ENCODE results near the gene SYT8. TPM values are rescaled to one million over a fixed set of nuclear protein-coding genes. Genes with fewer than 3 reads are reported as not detected.

Gene SYT8
- polyA plus RNA-seq, 1 donor from 2014 or later = not detected

DNA sequence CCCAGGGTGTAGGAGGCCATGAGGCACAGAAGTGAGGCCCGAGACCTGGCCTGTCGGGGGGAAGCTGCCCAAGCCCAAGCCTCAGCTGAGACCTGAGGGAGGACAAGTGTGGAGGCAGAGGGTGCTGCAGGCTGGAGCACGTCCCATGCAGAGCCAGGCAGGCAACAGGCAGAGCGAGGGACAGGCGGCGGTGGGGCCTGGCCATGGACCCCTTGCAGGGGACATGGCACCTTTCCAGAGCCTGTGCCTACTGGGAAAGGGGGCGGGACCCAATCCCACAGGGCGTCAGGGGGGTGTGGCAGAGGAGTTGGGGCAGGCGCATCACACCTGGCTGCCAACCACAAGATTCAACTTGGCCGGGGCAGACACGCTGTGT is 8.3 kb downstream of the SYT8 start:
- Mint-ChIP-seq H3K4me1 (peaks cover 28 to 45% (median 41%) of the 10 kb centered on the region in 3 donors), H3K36me3 (no peaks in the 10 kb centered on the region), H3K9me3 (no peaks in the 10 kb centered on the region), H3K27ac (peak overlapping the region in 2 of 3 donors; percentile 7 to 28), H3K27me3 (peaks cover 4% of the 10 kb centered on the region), H3K4me3 (peak overlapping the region in 1 of 4 donors; percentile 60)

DNA sequence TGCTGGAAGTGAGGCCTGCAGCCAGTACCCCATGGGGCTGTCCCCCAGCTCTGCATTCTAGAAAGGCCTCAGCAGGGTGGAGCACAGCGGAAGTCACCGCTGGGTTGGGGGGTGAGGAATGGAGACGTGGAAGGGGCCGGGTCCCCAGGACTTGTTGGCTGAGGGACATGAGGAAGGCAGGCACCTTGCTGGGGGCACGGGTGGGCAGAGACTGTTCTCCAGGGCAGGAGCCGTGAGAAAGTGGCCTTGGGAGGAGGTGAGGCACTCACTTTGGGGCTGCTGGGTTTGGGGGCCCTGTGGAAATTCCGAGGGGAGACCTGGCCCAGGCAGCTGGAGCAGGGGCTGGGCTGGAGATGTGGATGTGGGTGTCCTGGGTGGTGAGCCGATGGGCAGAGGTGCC is 9.0 kb downstream of the SYT8 start:
- H3K9me3 Mint-ChIP-seq = no peaks in the 10 kb centered on the region
- H3K4me3 Mint-ChIP-seq = peak overlapping the region in 2 of 4 donors; percentile 11 to 72
- H3K36me3 Mint-ChIP-seq = no peaks in the 10 kb centered on the region
- H3K27me3 Mint-ChIP-seq = peaks cover 4% of the 10 kb centered on the region
- peak overlapping the region in 2 of 3 donors; percentile 7 to 28 for H3K27ac Mint-ChIP-seq
- peaks cover 28 to 49% (median 42%) of the 10 kb centered on the region in 3 donors for H3K4me1 Mint-ChIP-seq

DNA sequence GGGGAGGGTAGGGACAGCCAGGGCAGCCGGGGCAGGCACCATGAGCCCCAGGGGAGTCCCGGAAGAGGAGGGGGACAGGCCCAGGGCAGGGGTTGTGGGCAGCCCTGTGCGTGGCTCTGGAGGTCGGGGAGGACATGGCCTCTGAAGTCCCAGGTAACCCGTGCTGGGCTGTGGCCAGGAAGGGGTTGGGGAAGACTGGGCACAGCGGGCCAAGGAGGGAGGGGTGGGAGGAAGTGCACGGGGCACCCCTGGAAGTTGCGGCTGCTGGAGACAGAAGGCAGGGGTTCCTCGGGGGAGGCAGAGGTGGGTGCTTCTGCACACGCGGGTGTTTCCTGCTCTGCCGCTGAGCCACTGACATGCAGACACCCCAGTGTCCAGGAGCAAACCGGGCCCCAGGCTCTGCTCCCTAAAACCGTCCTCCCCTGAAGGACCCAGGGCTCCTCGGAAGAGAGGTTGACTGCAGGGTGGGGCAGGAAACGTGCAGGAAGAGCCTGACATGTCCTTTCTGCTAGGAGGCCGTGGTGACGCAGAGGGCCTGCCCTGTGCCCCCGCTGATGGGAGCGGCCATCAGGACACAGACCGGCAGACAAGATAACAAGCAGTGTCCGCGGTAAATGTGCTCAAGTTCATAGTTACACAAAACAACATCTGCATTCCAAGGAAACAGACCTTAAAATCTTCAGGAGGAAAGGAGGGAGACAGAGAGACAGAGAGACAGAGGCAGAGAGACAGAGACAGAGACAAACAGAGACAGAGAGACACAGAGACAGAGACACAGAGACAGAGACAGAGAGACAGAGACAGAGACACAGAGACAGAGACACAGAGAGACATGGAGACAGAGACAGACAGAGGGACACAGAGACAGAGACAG is 9.7 kb downstream of the SYT8 start:
- H3K36me3 Mint-ChIP-seq = no peaks in the 10 kb centered on the region
- H3K9me3 Mint-ChIP-seq = no peaks in the 10 kb centered on the region
- peaks cover 28 to 48% (median 47%) of the 10 kb centered on the region in 3 donors for H3K4me1 Mint-ChIP-seq
- peak overlapping the region; percentile 44 to 83 (median 69) for H3K4me3 Mint-ChIP-seq
- peaks cover 4% of the 10 kb centered on the region for H3K27me3 Mint-ChIP-seq
- H3K27ac Mint-ChIP-seq = peak overlapping the region; percentile 7 to 87 (median 55)

DNA sequence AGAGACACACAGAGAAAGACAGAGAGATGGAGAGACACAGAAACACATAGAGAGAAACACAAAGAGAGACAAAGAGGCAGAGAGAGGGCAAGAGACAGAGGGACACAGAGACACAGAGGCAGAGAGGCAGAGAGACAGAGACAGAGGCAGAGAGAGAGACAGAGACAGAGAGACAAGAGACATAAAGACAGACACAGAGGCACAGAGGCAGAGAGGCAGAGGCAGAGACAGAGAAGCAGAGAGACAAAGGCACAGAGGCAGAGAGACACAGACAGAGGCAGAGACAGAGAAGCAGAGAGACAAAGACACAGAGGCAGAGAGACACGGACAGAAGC is 10.3 kb downstream of the SYT8 start:
- Mint-ChIP-seq H3K4me3 (peak overlapping the region; percentile 44 to 83 (median 69)), H3K27me3 (peaks cover 4% of the 10 kb centered on the region), H3K36me3 (no peaks in the 10 kb centered on the region), H3K9me3 (no peaks in the 10 kb centered on the region), H3K4me1 (peaks cover 25 to 46% (median 45%) of the 10 kb centered on the region in 3 donors), H3K27ac (peak overlapping the region; percentile 7 to 87 (median 53))

DNA sequence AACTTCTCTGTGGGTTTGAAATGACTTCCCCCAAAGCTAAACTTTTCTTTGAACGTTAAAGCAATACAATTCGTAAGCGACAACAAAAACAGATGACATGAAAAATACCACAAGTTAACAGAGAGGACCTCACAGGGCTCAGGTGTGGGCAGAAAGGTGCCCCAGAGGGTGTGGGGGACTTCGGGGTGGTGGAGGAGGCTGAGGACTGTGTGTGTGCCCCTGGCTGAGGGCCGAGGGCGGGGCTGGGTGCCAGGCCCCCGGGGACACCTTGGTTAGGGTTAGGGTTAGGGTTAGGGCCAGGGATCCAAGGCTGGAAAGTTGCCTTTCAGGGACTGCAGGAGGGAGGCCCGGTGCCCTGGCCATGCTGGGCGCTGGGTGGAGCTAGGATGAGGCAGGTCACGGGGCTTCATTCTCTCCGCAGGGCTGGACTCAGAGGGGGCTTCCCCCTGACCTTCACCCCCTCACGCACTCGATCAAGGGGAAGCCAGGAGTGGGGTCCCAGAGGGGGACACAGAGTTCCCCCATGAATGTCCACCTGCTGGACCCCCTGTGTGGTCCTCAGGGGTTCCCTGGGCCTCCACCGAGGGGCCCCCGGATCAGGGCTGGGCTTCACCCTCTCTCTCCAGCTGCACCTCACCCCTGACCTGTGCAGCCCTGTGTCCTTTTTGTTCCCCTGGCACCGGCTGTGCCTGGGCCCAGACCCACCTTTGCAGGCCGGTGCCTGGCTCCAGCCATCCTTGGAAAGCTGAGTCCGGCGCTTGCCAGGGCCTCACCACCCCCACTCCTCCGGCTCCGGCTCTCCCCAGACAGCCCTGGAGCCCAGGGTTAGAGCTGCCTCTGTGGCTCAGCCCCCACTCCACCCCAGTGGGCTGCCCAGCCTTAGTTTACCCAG is 11.0 kb downstream of the SYT8 start:
- Mint-ChIP-seq H3K4me1 (peaks cover 28 to 49% (median 47%) of the 10 kb centered on the region in 3 donors), H3K27ac (peak overlapping the region; percentile 7 to 87 (median 74)), H3K36me3 (no peaks in the 10 kb centered on the region), H3K9me3 (no peaks in the 10 kb centered on the region), H3K27me3 (peaks cover 4% of the 10 kb centered on the region), H3K4me3 (peak overlapping the region; percentile 38 to 83 (median 57))

DNA sequence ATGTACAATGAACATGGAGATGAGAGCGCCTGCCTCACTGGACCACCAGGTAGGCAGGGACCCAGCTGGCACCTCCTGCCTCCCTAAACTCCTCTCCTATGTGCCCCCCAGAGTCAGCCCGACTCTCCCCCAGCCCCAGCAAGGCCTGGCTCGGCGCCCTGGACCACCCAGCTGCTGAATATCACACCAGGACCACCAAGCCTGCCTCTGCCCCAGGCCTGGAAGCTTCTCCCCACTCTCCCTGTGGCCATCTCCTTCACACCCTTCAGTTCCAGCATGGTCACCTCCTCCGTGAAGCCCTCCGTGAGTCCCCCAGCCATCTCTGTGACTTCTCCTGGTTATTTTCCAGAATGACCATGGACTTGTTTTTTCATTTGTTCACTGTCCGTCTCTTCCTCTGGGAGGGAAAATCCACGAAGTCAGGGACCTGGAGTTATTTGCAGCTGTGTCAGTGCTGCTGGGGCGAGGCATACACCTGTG is 11.7 kb downstream of the SYT8 start:
- no peaks in the 10 kb centered on the region for H3K36me3 Mint-ChIP-seq
- H3K9me3 Mint-ChIP-seq = no peaks in the 10 kb centered on the region
- H3K4me1 Mint-ChIP-seq = peaks cover 31 to 53% (median 49%) of the 10 kb centered on the region in 3 donors
- H3K27me3 Mint-ChIP-seq = peaks cover 4% of the 10 kb centered on the region
- H3K27ac Mint-ChIP-seq = peak overlapping the region in 2 of 3 donors; percentile 83 to 87
- H3K4me3 Mint-ChIP-seq = peak overlapping the region in 2 of 4 donors; percentile 38 to 77

DNA sequence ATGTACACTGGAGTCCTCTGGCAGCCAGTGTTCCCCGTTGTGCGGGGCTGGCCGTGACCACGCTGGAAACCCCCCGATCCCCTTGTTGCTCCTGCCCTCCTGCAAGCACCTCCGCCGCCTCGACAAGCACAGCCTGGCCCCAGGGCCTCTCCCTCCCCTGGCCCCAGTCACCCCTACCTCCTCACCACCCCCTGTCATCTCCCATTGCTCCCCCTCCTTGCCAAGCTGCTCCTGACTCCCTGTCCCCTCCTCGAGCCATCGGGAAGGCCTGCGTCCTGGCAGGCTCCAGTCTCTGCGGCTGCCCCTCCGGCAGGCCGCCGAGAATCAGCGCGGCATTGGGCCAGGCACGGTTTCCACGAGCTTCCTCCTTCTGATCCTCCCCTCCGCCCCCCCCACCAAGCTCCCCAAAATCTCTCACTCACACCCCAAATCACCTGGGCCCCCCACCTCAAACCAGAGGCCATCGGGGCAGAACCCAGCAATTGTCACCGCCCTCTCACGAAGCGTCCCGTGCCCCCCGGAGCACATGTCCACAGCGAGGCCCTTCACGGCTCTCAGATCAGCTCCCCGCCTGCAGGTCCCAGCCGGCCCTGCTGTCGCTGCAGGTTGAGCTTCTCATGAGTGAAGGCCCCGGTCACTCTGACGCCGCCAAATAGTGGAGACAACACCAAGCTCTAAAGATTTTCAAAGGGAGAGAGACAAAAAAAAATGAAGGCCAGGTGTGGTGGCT is 12.4 kb downstream of the SYT8 start:
- H3K27me3 Mint-ChIP-seq = peaks cover 4% of the 10 kb centered on the region
- no peaks in the 10 kb centered on the region for H3K9me3 Mint-ChIP-seq
- H3K27ac Mint-ChIP-seq = peak overlapping the region in 2 of 3 donors; percentile 83 to 98
- H3K4me3 Mint-ChIP-seq = peak overlapping the region in 3 of 4 donors; percentile 17 to 59 (median 37)
- peaks cover 31 to 56% (median 52%) of the 10 kb centered on the region in 3 donors for H3K4me1 Mint-ChIP-seq
- no peaks in the 10 kb centered on the region for H3K36me3 Mint-ChIP-seq

DNA sequence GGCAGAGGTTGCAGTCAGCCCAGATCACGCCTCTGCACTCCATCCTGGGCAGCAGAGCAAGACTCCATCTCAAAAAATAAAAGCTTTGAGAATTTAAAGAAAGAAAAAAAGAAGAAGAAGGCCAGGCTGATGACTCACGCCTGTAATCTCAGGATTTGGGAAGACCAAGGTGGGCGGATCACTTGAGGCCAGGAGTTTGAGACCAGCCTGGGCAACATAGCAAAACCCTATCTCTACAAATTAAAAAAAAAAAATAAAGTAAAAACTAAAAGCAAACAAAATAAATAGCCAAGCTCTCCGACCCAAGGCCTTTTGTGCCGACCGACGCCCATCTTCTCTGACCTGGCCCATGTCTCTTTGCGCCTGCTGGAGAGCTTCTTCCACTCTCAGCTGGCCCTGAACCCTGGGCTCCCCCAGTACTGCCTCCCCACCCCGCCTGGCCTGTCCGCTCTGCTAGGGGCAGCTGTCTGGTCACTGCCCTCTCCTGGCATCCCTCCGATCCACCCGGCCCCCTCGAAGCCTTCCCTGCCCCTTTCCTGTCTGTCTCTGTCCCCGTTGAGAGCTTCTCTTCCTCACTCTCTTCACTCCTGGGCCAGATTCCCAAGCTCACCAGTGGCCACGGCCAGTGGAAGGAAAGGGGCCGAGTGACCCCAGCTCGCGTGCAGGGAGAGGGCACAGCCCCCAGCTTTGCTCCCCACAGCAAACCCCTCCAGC is 13.3 kb downstream of the SYT8 start:
- H3K27ac Mint-ChIP-seq = peak overlapping the region in 2 of 3 donors; percentile 51 to 98
- peaks cover 4% of the 10 kb centered on the region for H3K36me3 Mint-ChIP-seq
- H3K4me3 Mint-ChIP-seq = peak overlapping the region in 3 of 4 donors; percentile 59 to 82 (median 69)
- peaks cover 37 to 62% (median 59%) of the 10 kb centered on the region in 3 donors for H3K4me1 Mint-ChIP-seq
- H3K9me3 Mint-ChIP-seq = no peaks in the 10 kb centered on the region
- H3K27me3 Mint-ChIP-seq = peaks cover 5% of the 10 kb centered on the region

DNA sequence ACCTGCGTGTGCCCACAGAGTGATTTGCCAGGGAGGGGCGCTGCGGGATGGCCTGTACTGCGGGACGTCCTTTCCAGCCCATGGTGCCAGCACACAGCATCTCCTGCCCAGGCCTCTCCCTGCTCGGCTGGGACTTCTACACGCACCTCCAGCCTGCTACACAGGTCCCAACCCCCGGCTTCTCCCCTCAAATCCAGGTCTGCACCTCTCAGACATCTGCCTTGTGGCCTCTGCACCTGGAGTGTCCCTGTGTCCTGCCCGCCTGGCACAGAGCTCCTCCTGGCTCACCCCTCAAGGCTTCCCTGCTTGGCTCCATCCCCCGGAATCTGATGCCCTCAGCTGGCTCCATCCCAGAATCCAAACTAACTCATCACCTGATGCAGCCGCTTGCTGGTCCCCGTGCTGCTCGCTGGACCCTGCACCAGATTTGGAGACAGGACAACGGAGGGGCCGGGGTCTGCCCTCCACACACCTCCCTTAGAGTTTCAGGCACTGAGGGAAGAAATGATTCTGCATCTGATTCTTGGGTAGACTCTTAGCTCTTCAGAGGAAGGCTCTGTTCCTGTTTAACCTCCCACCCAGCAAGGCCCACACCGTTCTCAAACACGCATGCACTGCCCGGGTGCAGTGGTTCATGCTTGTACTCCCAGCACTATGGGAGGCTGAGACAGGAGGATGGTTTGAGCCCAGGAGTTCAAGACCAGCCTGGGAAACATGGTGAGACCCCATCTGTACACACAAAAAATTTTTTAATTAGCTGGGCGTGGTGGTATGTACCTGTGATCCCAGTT is 14.0 kb downstream of the SYT8 start:
- Mint-ChIP-seq H3K9me3 (no peaks in the 10 kb centered on the region), H3K36me3 (peaks cover 4% of the 10 kb centered on the region), H3K27me3 (peaks cover 5% of the 10 kb centered on the region), H3K4me1 (peaks cover 33 to 56% (median 53%) of the 10 kb centered on the region in 3 donors), H3K27ac (peak overlapping the region in 2 of 3 donors; percentile 31 to 98), H3K4me3 (peak overlapping the region in 2 of 4 donors; percentile 69 to 82)

DNA sequence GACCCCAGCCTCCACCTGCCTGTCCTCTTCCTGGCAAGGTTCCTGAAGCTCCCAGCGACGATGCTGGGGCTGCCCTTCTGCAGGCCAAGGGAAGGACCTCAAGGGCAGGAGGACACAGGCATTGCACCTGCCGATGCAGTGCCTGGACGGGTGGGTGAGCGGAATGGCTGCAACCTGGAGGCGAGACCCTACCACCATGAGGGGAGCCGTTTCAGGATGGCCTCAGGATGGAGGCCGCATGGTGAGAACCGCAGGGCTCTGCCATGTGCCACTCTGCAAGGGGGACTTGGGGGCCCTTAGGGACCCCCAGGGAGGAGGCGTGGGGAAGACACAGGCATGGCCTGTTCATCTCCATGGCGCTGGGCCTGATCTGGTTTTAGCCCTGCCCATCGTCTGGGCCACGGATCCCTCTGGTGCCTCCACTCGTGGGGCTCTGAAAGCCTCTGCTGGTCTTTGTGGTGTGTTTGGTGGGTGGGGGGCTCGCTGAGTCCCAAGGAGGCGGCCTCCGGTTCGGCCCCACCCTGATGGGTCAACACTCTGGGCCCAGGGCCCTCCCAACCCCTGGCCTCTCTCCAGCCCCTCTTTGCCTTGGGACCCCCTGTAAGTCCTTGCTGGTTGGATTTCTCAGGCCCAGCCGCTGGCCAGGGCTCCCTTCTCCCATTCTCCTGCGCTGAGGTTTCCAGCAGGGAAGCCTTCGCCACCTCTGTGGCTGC is 16.8 kb downstream of the SYT8 start:
- H3K36me3 Mint-ChIP-seq = peaks cover 4% of the 10 kb centered on the region
- peaks cover 1% of the 10 kb centered on the region for H3K27me3 Mint-ChIP-seq
- no peaks in the 10 kb centered on the region for H3K9me3 Mint-ChIP-seq
- H3K4me3 Mint-ChIP-seq = peak overlapping the region; percentile 88 to 100 (median 98)
- peaks cover 19 to 40% (median 37%) of the 10 kb centered on the region in 3 donors for H3K4me1 Mint-ChIP-seq
- H3K27ac Mint-ChIP-seq = peak overlapping the region; percentile 98

DNA sequence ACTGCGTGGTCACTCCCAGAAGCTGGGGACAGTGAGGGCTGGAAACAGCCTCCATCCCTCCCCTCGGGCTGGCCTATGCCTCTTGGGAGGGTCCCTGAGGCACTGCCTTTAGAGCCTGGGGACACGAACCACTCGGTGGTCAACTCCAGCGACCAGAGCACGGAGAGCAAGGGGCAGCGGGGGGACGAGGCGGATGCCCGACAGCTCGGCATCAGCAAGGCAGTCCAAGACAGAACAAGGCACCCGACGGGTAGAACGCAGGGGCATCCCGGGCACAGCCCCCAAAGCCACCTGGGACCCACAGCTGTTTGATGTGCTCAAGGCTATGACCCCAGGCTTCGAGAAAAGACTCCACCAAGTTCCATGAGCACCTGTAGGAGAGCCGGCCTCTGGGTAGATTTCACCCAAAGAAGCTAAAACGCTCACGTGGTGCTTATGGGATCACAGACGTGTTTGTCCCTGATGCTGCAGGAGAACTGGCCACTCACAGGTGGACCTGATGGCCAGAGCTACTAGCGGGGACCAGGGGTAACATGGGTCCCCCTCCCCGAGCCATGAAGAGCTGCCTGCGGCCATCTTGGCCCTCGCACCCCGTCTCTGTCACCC is 17.6 kb downstream of the SYT8 start:
- H3K27ac Mint-ChIP-seq = peak overlapping the region; percentile 95 to 98 (median 97)
- H3K9me3 Mint-ChIP-seq = no peaks in the 10 kb centered on the region
- peaks cover 19 to 39% (median 34%) of the 10 kb centered on the region in 3 donors for H3K4me1 Mint-ChIP-seq
- H3K36me3 Mint-ChIP-seq = peaks cover 4% of the 10 kb centered on the region
- peak overlapping the region; percentile 96 to 100 (median 98) for H3K4me3 Mint-ChIP-seq
- peaks cover 1% of the 10 kb centered on the region for H3K27me3 Mint-ChIP-seq

DNA sequence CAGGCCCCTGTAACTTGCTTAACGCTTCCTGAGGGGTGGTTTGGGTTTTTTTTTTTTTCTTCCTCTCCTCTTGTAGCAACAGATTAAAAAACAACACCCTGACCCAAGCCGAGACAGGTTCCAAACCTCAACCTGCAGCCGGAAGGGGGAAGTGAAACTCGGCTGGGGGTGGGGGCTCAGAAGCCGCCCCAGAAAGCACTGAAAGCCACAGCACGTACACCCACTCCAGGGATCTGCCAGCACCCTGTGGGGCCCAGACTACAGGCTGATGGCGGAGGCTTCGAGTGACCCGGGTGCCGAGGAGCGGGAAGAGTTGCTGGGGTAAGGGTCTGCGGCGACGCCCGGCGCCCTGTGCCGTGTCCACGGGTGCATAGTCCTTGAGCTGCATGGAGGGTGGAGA is 18.1 kb downstream of the SYT8 start, which contains the start of gene LSP1:
Gene LSP1 (plus strand): TSS at position 208 of the 400 bp plus-strand sequence. CDS start 61 bp downstream, at position 269.
- peak within 1 kb of the TSS; percentile 95 to 98 (median 97) for H3K27ac Mint-ChIP-seq
- peaks cover 1% of the 10 kb centered on the region for H3K27me3 Mint-ChIP-seq
- H3K9me3 Mint-ChIP-seq = no peaks in the 10 kb centered on the region
- peaks cover 19 to 37% (median 33%) of the 10 kb centered on the region in 3 donors for H3K4me1 Mint-ChIP-seq
- H3K4me3 Mint-ChIP-seq = peak within 1 kb of the TSS; percentile 96 to 100 (median 98)
- H3K36me3 Mint-ChIP-seq = peaks cover 4% of the 10 kb centered on the region
